Lower leg skin (tissue), 4 donors: ENCODE measurements around the gene VPS41. TPM values are rescaled to one million over a fixed set of nuclear protein-coding genes. Genes with fewer than 3 reads are reported as not detected.

Experiments used
- DNase-seq, 2 donors: peaks; one replicate each; pipeline ENCODE4 v3.0.0-alpha.2; 2019; ENCODE audit warnings: low spot score in 2 of 2
- H3K4me3 ChIP-seq: fragments of 200-600 bp; sonication (generic); 2 replicates; pipeline ENCODE4 v1.5.1; 2017; ENCODE audit warnings: mild to moderate bottlenecking, low read depth; ENCODE audit not compliant: poor library complexity, severe bottlenecking
- CTCF ChIP-seq, 3 donors: fragments of 450-650 bp; IDR thresholded peaks; one replicate each; pipeline ENCODE4 v1.5.1; 2016; ENCODE audit warnings: antibody characterized with exemption in 3 of 3, mild to moderate bottlenecking in 3 of 3, moderate library complexity in 2 of 3
- POLR2A ChIP-seq, 2 donors: fragments of 450-650 bp; IDR thresholded peaks; one replicate each; pipeline ENCODE4 v1.6.1; 2016 to 2017; ENCODE audit warnings: antibody characterized with exemption in 2 of 2, mild to moderate bottlenecking in 1 of 2, moderate library complexity in 1 of 2
- WGBS, 2 donors: methylation state at CpG; one replicate each; pipeline ENCODE4 v1.1.5; 2018; 5-methylcytosine and 5-hydroxymethylcytosine counted together
- intact Hi-C: fragments of 100-400 bp; cut with DNase I; formaldehyde crosslinking; loops from one replicate; pipeline ENCODE4 v1.15.0; 2023; ENCODE audit warnings: low total_unique reads
- total RNA-seq, 4 donors: library from RNA; depleted of rRNA; stranded (reverse); fragments of >200 nt; gene quantifications; one replicate each; pipeline ENCODE4 v1.1.0, GENCODE V29; 2016

The VPS41 gene
- total RNA-seq, 4 donors from 2014 or later: 37.8 to 47.7 (median 41.0) TPM

DNA sequence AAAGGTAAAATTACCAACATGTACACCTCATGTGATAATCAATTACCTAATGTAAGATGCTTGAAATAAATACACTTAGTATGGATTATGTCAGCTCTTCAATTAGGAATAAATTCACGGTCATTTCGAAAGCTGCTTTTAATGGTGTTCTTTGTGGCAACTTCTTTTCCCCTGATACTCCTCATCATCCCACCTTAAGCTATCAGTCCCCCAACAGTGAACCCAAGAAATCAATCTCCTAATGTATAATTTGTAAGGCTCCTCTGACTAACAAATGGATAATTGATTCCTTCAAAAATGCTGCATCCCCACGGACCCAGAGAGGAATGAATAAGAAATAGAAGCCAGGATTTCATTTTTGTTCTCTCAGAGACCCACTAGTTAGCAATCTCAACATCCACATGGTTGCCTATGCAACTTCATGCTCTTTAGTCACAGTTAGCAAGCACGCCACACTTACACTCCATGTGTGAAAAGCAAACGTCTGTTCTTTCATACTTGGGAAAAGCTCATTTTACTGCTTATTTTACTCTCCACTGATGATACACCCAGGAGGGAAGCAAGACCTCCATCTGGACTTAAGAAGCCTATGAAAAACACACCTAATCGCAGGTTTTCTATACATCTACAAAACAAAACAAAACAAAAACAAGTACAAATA lies 70.1 kb downstream of the VPS41 start:
- intact Hi-C loops: no loop called here
- WGBS, 2 donors: 87 to 89% methylated on average over 6 of the region's 6 CpGs
- H3K4me3 ChIP-seq: no peak overlapping the region
- TF ChIP-seq CTCF (IDR thresholded peaks at IDR 0.05) (no peak), POLR2A (IDR thresholded peaks at IDR 0.05) (no peak)
- DNase-seq: no peak

- no peak for DNase-seq
- 83 to 86% methylated on average over 3 of the region's 3 CpGs for WGBS, 2 donors
- no peak for TF ChIP-seq CTCF (IDR thresholded peaks at IDR 0.05)
- TF ChIP-seq POLR2A (IDR thresholded peaks at IDR 0.05): no peak
- intact Hi-C loops: no loop called here
- no peak overlapping the region for H3K4me3 ChIP-seq
These were observed 74.6 kb downstream of the VPS41 start for GRCh38 chr7:38834357-38834756.

- 77% methylated on average over 1 of the region's 1 CpG for WGBS, 2 donors
- TF ChIP-seq CTCF (IDR thresholded peaks at IDR 0.05) (no peak), POLR2A (IDR thresholded peaks at IDR 0.05) (no peak)
- no peak for DNase-seq
- H3K4me3 ChIP-seq: no peak overlapping the region
- intact Hi-C loops: no loop called here
These were observed 75.7 kb downstream of the VPS41 start for GRCh38 chr7:38833329-38833728.

- WGBS, 2 donors: 60 to 66% methylated on average over 6 of the region's 6 CpGs
- intact Hi-C loops: no loop called here
- DNase-seq: no peak
- no peak for TF ChIP-seq CTCF (IDR thresholded peaks at IDR 0.05)
- no peak for TF ChIP-seq POLR2A (IDR thresholded peaks at IDR 0.05)
- H3K4me3 ChIP-seq: no peak overlapping the region
These were observed 77.6 kb downstream of the VPS41 start for GRCh38 chr7:38831259-38831996.

DNA sequence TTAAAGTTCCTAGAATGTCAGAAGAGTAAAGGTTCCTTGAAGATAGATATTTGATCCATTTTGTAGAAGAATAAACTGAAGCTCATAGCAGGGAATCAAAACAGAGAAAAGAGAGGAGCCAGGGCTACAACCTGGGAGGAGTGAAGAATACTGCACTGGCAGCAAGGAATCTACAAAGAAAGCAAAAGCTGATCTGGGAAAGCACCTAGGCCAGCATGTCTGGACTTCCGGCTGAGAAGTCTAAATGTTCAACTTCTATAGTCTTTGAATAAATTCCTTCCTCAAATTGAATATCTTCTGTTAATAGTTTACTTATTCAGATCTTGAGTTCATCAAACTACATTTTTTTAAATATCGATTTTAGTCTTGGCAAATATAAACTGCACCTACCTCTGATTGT lies 78.2 kb downstream of the VPS41 start:
- intact Hi-C loops: no loop called here
- WGBS, 2 donors: 65 to 71% methylated on average over 2 of the region's 2 CpGs
- H3K4me3 ChIP-seq: no peak overlapping the region
- DNase-seq: no peak
- TF ChIP-seq CTCF (IDR thresholded peaks at IDR 0.05): no peak
- TF ChIP-seq POLR2A (IDR thresholded peaks at IDR 0.05): no peak
